GM10266 (cell line): Measurements from ENCODE around the gene APOD.

Source experiments
- DNase-seq: peaks from one replicate; pipeline ENCODE4 v3.0.0; 2012; ENCODE audit errors: extremely low spot score
- TF ChIP-seq, protein P1 (sequence below): IDR thresholded peaks from 2 replicates; pipeline ENCODE4 v1.5.1; 2012; ENCODE audit warnings: mild to moderate bottlenecking, low read depth; ENCODE audit not compliant: control insufficient read depth, insufficient read depth; ENCODE audit errors: missing control alignments

The APOD gene

DNA sequence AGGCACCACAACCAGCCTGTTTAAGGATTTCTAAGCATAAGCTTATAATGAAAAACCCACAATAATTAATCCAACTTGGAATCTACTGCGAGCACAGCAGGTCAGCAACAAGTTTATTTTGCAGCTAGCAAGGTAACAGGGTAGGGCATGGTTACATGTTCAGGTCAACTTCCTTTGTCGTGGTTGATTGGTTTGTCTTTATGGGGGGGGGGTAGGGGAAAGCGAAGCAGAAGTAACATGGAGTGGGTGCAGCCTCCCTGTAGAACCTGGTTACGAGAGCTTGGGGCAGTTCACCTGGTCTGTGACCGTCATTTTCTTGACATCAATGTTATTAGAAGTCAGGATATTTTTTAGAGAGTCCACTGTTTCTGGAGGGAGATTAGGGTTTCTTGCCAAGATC is 15.1 kb downstream of the APOD start:
- no peak for DNase-seq

DNA sequence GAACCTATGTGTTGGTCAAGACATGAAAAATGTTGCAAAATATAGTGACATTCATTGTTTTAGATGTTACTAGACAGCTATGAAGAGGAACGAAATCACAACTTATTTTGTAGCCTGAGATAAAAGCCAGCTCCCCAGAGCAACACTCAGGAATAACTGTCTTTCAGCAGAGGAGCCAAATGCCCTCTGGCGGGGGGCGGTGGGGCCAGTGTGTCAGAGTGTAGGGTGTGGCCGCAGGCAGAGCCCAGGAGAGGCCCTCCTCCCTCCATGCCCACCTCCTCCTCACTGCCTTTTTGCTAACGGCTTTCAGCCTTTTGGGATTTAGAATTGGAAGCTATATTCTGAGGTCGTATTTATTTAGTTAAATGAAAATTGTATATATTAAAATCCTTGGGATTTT is 16.9 kb downstream of the APOD start:
- no peak for DNase-seq
- TF ChIP-seq, protein P1, sequence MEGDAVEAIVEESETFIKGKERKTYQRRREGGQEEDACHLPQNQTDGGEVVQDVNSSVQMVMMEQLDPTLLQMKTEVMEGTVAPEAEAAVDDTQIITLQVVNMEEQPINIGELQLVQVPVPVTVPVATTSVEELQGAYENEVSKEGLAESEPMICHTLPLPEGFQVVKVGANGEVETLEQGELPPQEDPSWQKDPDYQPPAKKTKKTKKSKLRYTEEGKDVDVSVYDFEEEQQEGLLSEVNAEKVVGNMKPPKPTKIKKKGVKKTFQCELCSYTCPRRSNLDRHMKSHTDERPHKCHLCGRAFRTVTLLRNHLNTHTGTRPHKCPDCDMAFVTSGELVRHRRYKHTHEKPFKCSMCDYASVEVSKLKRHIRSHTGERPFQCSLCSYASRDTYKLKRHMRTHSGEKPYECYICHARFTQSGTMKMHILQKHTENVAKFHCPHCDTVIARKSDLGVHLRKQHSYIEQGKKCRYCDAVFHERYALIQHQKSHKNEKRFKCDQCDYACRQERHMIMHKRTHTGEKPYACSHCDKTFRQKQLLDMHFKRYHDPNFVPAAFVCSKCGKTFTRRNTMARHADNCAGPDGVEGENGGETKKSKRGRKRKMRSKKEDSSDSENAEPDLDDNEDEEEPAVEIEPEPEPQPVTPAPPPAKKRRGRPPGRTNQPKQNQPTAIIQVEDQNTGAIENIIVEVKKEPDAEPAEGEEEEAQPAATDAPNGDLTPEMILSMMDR = no peak

More for the DNA sequence above, 15.1 kb downstream of the APOD start:
- TF ChIP-seq, protein P1 = no peak

DNA sequence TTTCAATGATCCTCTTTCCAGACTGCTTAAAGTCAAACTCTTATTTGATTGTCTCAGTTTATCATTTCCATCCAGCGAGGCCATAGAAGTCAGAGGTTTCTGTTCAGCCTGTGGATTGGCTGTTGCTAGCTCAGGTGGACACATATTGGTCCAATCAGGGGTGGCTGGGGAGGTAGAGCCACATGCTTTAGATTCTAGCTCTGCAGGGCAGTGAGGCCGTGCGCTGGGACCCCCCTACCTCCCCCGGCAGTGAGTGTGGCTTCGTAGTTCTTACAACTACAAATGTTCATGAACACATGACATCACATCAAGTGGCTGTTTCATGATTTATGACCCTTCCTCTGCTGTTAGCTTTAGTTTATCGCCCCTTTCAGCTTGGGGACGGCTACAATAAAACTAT is 18.0 kb downstream of the APOD start:
- no peak for DNase-seq
- TF ChIP-seq, protein P1 = no peak

DNA sequence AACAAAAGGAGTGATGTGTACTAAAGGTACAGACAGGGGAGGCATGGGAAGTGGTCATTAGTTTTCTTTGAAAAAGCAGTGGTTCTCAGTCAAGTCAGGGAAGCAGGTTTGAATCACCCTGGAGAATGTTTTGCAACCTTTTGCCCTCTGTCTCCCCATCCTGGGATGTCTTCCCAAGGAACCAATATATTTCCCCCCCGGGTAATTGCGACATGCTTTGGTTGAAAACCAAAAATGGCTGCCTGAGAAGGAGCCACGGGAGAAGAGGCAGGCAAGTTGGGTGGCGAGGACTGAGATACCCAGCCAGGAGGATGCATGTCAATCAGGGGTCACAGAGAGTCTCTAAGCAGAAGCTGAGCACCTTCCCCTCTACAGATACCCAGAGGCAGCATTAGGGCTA is 20.4 kb downstream of the APOD start:
- TF ChIP-seq, protein P1 = no peak
- DNase-seq = no peak

DNA sequence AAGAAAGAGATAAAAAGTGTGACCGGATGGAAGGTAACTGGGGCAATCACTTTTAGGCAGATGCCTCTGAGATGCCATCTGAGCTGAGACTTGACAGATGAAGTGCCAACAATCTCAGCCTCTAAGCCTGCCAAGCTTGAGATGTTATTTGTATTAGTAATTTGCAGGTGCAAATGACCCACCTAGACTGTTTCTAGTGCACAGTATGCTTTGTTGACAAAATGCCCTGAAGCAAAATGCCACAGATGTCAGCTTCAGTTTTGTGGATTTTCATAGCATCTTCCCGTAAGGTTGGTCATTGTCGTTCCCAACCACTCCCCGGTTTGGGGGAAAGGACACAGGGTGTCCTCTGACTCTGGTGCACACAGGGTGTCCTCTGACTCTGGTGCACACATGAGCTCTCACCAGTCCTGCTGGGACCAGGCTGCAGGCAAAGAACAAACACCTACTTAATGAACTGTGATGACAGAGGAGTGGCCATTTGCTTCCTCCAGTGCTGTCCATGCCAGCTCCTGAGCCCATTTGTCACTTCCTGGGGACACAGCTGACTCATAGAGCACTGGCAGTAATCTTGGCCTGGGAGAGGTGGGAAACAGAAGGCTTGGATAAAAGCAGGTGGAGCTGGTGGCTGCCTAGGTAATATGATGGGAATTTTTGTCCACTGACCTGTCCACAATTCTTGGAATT is 23.9 kb downstream of the APOD start:
- no peak for DNase-seq
- TF ChIP-seq, protein P1 = no peak

DNA sequence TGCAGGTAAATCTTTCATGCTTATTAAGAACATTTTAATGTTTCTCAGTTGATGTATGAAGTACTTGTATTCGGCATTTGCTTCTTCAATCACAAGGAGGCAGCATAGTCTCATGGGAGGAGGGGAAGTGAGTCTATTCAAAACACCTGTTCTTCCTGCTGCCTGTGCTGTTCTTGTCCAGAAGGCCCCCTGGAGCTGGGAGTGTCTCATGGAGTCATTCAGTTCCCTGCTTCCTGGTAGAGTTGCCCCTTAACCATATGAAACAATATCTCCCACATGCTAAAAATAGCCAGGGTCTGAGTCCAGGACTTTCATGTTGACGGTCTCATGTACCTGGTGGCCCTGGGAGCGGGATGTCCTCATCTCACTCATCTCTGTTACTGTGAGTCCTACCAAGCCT is 25.1 kb downstream of the APOD start:
- TF ChIP-seq, protein P1 = peak; percentile 76
- DNase-seq = peak; percentile 53

DNA sequence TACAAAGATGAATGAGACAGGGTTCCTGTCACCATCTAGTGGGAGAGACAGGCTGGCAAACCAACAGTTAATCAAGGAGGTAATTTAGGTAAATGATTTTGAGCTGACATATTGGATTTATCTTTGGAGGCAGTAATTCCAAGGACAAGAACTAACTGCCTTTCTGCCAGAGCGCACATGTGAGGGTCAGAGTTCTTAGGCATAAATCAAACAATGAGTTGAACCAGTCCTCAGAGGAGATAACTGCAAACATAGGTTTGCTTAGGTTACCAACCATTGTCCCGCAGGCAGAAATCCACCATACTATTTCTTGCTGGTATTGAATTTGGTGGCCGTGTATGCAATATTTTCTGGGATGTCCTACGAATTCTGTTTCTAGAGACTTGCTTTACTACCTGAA is 26.4 kb downstream of the APOD start:
- no peak for DNase-seq
- TF ChIP-seq, protein P1 = no peak
